MV-4-11 (cell line): ENCODE results near the gene PLA2G10.
"Not testable (repeated sequence)": the region's sequence is repeated elsewhere in the genome, so short reads cannot be mapped to it uniquely, and the experiment has no call there.

ENCODE experiments used
- DNase-seq: peaks from one replicate; lab custom pipeline; 2025; lab: John Stamatoyannopoulos, UW

PLA2G10 gene

DNA sequence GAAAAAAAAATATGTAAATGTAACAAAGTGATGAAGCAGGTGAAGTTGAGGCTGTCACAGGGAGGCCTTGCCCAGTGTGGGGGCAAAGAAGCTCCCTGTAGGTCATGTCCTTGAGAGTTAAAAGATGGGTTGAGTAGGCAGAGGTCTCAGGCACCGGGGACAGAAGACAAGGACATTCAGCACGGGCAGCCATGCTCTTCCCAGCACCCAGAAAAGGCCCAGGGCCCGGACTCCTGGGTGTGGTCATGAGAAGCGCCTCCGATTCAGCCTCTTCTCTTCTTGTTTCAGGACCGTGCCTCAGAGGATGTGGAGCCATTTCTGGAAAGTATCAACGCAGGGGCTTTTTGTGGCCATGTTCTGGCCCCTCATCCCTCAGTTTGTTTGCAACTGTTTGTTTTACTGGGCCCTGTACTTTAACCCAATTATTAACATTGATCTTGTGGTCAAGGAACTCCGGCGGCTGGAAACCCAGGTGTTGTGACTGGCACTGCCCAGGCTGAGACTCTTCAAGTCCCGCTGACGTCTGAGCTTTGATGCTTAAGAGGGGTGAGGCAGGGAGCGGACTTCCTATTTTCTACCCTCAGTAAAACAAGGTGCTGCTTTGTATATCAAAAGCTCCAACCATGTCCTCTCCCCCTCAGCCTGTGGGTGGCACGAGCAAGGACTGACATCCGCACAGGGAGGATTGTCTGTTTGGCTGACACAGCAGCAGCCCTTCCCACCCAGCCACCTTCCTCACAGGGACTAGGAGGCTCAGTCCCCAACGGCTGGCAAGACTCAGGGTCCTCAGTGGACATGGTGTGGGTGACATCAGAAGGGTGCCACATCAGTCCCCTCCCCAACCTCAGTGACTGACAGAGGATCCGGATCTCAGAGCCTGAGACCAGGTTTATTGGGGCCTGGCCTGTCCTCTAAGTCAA, 26.5 kb downstream of the PLA2G10 start:
- DNase-seq: no peak

DNA sequence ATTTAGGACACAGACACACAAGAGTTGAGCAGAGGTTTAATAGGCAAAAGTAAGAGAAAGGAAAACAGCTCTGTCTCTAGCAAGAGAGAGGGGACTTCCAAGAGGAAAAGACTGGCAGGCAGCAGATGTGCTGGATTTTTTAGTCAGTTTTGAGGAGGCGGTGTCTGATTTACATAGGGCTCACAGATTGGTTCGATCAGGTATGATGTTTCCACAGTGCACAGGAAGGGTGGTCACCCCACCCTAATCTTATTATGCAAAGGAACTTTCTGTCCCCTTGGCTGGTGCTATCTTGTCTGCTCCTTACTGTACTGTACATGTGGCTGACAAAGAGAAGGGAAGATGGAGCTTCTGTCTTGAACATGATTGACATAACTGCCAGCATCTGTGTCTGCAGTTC, 36.0 kb downstream of the PLA2G10 start:
- peak; percentile 6 for DNase-seq

DNA sequence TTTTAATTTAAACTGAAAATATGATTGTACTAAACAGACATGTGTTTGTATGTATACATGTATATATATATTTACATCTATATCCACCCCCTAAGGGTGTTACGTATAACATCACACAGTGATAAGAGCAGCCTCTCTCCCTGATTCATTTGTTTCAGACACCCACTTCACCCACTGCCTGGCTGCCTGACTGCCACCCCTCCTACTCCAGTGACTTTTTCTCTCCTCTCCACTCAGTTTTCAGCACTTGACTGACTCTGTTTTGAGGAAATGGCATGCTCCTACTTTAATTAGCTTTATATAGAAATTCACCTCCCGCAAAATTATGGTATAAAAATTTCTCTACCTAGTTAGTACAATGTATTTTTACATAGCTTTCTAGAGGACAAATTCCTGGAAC, 41.4 kb downstream of the PLA2G10 start:
- DNase-seq: no peak

DNA sequence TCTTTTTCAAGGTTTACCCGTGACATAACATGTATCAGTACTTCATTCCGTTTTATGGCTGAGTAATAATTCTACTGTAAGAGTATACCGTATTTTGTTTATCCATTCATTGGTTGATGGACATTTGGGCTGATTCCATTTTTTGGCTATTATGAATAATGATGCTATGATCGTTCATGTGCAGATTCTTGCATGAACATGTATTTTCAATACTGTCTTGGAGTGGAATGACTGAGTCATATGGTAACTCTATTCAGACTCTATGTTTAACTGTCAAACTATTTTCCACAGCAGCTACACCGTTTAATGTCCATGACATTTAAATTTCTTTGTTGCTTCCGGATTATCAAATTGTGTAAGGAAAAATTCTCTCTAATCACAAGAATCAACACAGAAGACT, 43.5 kb downstream of the PLA2G10 start:
- DNase-seq: no peak

DNA sequence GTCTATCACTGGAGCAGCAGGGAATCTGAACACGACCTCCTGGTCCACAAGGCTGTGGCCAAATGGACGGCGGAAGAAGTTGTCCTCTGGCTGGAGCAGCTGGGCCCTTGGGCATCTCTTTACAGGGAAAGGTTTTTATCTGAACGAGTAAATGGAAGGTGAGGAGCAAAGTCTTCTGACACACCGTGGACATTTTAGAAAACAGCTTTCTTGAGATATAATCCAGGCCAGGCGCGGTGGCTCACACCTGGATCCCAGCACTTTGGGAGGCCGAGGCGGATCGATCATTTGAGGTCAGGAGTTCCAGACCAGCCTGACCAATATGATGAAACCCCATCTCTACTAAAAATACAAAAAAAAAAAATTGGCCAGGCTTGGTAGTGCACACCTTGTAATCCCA, 44.3 kb downstream of the PLA2G10 start:
- no peak for DNase-seq

DNA sequence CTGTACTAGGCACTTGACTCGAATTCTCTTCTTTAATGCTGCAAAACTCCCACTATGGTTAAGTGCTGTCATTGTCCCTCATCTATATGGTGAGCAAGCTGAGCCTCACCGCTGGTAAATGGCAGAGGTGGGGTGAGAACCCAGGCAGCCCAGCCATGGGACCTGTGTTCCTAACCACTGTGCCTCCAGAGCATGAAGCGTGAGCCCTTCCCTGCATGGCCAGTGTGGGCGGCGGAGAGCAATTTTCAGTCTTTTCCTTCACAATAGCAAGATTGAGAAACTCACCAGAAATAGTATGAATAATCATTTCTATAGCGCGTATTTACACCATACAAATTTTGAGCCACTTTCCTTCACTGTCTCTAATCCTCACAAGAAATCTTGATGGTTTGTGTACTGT, 52.2 kb downstream of the PLA2G10 start:
- DNase-seq: peak; percentile 50

DNA sequence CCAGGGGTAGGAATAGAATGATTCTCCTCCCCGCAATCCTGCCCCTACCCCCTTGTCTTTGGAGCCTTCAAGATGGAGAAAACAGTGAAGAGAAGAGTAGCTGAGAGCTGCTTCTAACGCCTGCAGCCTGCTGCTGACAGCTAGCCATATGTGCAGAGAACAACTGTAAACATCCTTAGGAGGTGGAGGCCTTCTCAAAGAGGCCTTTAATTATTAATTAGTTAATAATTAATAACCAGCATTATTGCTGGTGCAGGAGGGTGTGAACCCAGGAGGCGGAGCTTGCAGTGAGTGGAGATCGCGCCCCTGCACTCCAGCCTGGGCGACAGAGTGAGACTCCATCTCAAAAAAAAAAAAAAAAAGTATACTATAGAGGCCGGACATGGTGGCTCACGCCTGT, 52.9 kb downstream of the PLA2G10 start:
- DNase-seq: no peak

DNA sequence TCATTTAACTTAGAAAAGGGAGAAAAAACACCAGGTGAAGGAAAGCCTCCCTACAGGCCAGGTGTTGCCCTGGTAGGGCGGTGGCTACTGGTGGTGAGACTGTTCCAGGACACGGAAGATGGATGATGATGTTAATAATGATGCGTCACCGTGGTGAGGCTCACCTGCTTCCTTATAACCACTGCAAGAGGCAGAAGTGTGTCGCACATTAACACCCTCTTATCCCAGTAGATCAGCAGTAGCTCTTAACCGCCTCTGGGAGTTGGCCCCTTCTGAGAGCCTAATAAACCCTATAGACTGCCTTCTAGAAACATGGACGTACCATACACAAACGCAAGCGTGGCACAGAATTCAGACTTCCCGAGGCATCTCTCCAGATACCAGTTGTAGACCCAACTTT, 53.6 kb downstream of the PLA2G10 start:
- no peak for DNase-seq

DNA sequence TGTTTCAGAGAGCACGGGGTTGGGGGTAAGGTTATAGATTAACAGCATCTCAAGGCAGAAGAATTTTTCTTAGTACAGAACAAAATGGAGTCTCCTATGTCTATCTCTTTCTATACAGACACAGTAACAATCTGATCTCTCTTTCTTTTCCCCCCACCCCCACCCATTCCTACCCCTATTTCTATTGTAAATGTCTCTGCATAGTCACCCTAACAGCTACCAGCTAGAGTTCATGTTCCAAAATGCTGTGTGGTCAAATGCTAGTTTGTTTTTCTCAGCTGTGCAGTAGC, 57.2 kb downstream of the PLA2G10 start:
- not testable (repeated sequence) for DNase-seq

DNA sequence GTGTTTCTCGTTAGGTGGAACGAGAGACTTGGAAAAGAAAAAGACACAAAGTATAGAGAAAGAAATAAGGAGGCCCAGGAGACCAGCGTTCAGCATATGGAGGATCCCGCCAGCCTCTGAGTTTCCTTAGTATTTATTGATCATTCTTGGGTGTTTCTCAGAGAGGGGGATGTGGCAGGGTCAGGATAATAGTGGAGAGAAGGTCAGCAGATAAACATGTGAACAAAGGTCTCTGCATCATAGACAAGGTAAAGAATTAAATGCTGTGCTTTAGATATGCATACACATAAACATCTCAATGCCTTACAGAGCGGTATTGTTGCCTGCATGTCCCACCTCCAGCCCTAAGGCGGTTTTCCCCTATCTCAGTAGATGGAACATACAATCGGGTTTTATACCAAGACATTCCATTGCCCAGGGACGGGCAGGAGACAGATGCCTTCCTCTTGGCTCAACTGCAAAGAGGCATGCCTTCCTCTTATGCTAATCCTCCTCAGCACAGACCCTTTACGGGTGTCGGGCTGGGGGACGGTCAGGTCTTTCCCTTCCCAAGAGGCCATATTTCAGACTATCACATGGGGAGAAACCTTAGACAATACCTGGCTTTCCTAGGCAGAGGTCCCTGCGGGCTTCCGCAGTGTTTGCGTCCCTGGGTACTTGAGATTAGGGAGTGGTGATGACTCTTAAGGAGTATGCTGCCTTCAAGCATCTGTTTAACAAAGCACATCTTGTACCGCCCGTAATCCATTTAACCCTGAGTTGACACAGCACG, 57.7 kb downstream of the PLA2G10 start:
- not testable (repeated sequence) for DNase-seq

DNA sequence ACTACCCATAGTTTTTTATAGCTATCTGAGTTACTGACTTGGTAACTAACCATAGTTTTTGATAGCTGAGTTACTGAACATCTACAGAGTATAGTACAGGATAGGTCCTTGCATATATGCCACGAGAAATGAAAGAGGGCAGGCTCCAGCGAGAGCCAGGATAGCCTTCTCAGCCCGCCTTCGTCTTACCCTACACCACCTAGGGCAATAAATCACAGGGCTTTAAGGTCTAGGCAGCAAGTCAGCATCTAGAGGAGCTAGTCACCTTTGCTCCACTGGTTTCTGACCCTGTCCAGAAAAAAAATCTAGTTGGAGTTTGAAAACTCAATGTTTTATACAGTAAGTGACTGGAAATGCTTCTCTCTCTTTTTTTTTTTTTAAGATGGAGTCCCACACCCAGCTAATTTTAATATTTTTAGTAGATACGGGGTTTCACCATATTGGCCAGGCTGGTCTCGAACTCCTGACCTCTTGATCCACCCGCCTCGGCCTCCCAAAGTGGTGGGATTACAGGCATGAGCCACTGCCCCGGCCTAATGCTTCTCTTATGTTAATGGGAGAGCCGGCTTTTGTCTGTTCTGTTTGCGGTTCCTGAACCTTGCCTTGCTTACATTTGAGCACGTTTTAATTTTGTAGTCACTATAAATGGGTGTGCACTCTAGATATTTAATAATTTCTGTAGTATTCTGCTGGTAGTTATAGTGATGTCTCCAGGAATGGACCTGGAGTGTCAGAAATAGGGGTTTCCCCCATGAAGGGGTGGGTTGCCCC, 58.5 kb downstream of the PLA2G10 start:
- no peak for DNase-seq

DNA sequence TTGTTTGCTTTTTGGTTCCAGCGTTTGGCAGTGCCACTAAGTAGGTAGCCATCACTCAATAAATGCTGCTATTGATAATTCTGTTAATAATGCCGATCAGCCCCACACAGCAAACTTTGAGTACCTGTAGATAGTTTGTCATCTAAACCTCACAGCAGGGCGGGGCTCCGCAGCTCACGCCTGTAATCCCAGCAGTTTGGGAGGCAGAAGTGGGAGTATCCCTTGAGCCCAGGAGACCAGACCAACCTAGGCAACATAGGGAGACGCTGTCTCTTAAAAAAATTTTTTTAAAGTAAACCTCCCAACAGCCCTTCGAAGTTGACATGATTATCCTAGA, 59.8 kb downstream of the PLA2G10 start:
- no peak for DNase-seq

DNA sequence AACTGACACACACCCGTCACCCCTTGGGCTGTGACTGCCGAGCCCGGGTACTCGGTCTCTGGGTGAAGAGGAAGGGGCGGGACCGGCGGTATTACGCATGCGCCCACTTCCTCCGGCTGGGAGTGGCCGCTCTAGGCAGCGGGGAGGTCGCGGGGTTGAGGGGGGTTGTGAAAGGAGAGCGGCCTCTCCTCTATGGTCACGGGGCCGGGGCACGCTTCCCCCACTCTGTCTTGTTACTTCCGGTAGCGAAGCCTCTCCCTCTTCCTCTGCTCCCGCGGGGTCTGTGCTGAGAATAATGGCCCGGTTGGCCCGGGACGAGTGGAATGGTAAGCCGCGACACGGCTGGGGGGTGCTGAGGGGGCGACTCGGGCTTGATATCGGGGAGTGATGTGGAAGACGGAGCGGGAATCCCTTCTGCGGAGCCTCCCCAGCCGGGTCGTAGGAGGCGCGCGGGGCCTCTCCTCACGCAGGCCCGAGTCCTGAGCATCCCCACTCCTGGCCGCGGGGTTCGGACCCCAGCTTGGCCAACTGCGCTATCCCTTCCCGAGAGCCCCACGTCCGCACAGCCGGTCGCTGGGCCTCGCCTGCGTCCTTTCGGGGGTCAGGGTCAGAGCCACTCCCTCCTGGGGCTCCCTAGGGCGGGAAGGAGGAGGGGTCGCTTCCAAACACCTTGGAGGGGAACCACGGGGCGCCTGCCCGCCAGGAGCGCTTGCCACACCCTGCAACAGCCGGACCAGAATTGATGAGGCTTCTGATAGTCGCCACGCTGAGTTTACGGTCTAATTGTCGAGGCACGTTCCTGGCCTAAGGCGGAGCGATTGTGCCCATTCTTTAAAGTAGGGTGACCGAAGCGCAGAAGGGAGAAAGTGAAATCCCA, 61.2 kb downstream of the PLA2G10 start, which contains the start of gene BFAR:
BFAR (plus strand) TSS at position 259 of the 877 bp plus-strand sequence. CDS start 11,396 bp downstream, outside the sequence.
- peak; percentile 97 for DNase-seq

DNA sequence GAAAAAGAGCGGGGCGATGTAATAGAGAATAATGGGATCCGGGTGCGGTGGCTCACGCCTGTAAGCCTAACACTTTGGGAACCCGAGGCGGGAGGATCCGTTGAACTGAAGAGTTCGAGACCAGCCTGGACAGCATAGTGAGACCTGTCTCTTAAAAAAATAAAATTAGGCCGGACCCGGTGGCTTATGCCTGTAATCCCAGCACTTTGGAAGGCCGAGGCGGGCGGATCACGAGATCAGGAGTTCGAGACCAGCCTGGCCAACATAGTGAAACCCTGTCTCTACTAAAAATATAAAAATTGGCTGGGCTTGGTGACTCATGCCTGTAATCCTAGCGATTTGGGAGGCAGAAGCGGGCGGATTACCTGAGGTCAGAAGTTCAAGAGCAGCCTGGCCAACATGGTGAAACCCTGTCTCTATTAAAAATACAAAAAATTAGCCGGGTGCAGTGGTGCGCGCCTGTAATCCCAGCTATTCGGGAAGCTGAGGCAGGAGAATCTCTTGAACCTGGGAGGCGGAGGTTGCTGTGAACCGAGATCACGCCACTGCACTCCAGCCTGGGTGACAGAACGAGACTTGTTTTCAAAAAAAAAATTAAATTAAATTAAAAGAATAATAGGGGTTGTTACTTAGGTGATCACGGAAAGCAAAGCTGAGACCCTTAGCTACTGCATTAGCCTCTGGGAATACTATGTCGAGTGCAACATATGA, 63.3 kb downstream of the PLA2G10 start:
- DNase-seq: peak; percentile 76

DNA sequence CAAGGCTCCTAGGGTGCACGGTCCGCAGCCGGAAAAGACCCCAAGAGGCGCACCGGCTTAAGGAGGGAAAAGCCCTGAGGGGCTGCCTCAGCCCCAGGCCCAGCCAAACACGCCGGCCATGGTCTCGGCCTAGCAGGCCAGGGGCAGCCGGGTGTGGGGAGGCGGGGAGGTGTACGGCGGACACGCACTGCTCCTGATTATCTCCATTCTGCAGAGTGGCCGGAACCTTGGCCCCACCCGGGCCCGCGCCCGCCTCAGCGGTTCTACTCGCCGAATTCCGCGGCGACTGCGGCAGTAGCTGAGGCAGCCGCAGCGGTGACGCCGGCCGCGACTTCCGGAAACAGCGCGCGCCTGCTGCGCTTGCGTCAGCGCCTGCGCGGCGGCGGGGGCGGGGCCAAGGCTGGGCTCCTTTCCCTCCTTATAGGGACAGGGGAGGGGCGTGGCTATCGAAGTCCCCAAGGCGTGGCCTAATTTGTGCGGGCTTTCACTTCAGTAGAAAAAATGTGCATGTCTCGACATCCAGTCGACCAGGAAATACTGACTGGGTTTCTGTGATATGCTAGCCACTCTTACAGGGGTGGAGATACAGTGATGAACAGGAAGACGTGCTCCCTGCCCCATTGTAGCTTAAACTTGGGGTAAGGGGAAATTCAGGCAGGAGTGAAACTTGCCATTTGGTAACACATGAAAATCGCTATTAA, 64.0 kb downstream of the PLA2G10 start, which contains the start of gene PARN:
PARN (minus strand) TSS at position 342 of the 701 bp plus-strand sequence; CDS start at position 207, 135 bp downstream.
- peak; percentile 99 for DNase-seq

DNA sequence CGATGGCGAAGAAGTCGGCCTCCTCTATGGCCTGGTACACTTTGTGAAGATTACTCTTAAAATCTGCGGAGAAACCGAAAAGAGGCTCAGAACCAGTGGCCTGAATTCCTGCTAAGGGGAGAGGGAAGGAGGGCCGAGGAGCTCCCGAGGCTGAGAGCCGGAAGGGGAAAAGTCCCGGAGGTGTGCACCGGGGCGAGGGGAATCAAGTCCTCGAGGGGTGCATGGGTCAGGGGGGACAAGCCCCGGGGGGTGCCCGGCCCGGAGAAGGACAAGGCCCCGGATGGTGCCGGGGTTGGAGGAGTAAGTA, 64.5 kb downstream of the PLA2G10 start:
- no peak for DNase-seq

DNA sequence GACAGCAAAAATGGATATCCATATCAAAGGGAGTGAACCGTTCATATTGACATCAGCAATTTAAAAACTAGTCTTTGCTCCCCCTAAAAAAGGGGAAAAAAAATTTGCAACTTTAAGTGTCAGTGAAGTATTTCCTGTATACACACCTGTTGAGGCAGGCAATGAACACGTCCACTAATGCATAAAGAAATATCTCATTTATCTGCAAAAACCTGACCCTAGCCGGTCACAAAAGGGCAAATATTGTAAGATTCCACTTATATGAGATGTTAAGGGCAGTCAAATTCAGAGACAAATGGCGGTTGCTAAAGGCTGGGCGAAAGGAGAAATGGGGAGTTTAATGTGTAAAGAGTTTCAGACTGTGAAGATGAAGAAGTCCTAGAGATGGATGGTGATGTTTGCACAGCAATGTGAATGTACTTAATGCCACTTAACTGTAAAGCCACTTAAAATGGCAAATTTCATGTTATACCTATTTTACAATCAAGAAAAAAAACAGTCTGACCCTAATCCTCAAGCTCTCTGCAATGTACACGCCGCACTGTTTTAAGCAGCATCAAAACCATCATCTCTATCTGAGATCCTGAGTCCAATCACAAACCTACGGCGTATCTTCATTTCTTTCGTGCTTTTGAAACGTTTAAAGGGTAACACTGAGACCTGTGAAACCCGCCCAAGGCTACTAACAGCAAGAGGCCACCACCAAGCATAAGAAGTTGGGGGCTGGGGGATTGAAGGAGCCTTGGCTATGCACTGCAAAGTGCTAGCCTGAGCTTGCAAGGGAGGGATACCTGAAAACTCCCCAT, 65.1 kb downstream of the PLA2G10 start:
- DNase-seq: no peak

DNA sequence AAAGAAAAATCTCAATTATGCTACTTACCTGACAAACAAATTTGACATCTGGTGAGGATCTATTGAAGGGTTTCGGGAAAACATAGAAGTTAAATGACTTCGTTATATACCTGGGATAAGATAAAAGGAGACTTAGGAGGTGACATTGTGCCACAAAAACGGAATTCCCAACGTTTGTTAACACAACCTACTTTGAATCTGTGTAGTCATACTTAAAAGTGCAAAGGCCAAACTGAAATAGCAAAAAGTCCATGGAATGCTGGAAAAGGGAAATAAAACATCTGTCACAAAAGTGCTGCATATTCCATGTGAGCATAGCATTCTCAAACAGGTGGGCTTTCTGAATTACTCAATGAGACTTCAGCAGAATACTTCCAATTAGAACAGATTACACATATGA, 67.0 kb downstream of the PLA2G10 start:
- no peak for DNase-seq
